ENCODE results near the gene SPATA31D4.

SPATA31D4 gene

GRCh38 chr9:81971727-81972126 lies 43.5 kb downstream of the SPATA31D4 start:
- no peaks in the 10 kb centered on the region for H3K4me1 ChIP-seq (ENCODE audit: insufficient read depth, low read length, poor library complexity, severe bottlenecking)
- no peaks in the 10 kb centered on the region; the same call in 1 of the 2 replicates for H3K9me3 ChIP-seq (ENCODE audit: insufficient read depth, low read depth, low read length)
- no peaks in the 10 kb centered on the region for H3K36me3 ChIP-seq (ENCODE audit: insufficient read depth, low read length)
- TF ChIP-seq EZH2phosphoT487 (IDR thresholded peaks at IDR 0.05; ENCODE audit: borderline replicate concordance): no peak
- no peak for TF ChIP-seq CTCF (conservative IDR thresholded peaks at IDR 0.05; ENCODE audit: low read length)
- H3K79me2 ChIP-seq (ENCODE audit: insufficient read depth, low read length): no peaks in the 10 kb centered on the region
- H3K27me3 ChIP-seq (ENCODE audit: insufficient read depth, low read length, poor library complexity, severe bottlenecking): no peaks in the 10 kb centered on the region
- no peaks in the 10 kb centered on the region for H3F3A ChIP-seq (ENCODE audit: low read depth)
- no peaks in the 10 kb centered on the region for H3K9me2 ChIP-seq (replicated peaks; ENCODE audit: low read depth, low read length)
- H2AFZ ChIP-seq (ENCODE audit: low read length): no peak overlapping the region
- H4K20me1 ChIP-seq (ENCODE audit: insufficient read depth, low read length, poor library complexity, severe bottlenecking): no peaks in the 10 kb centered on the region
- H3K4me2 ChIP-seq (ENCODE audit: low read depth, low read length, poor library complexity, severe bottlenecking): no peak overlapping the region
- H3K9ac ChIP-seq (ENCODE audit: low read depth, low read length, poor library complexity, severe bottlenecking): no peak overlapping the region
- H3K4me3 ChIP-seq (ENCODE audit: low read length, poor library complexity, severe bottlenecking): no peak overlapping the region

GRCh38 chr9:81974764-81975163 lies 46.5 kb downstream of the SPATA31D4 start:
- no peaks in the 10 kb centered on the region for H3K27me3 ChIP-seq (ENCODE audit: insufficient read depth, low read length, poor library complexity, severe bottlenecking)
- no peak overlapping the region for H3K9ac ChIP-seq (ENCODE audit: low read depth, low read length, poor library complexity, severe bottlenecking)
- no peak overlapping the region for H2AFZ ChIP-seq (ENCODE audit: low read length)
- no peaks in the 10 kb centered on the region for H3K79me2 ChIP-seq (ENCODE audit: insufficient read depth, low read length)
- H3F3A ChIP-seq (ENCODE audit: low read depth): no peaks in the 10 kb centered on the region
- H3K36me3 ChIP-seq (ENCODE audit: insufficient read depth, low read length): no peaks in the 10 kb centered on the region
- H3K4me3 ChIP-seq (ENCODE audit: low read length, poor library complexity, severe bottlenecking): no peak overlapping the region
- no peak for TF ChIP-seq CTCF (conservative IDR thresholded peaks at IDR 0.05; ENCODE audit: low read length)
- TF ChIP-seq EZH2phosphoT487 (IDR thresholded peaks at IDR 0.05; ENCODE audit: borderline replicate concordance): no peak
- H4K20me1 ChIP-seq (ENCODE audit: insufficient read depth, low read length, poor library complexity, severe bottlenecking): no peaks in the 10 kb centered on the region
- no peaks in the 10 kb centered on the region; the same call in 1 of the 2 replicates for H3K9me3 ChIP-seq (ENCODE audit: insufficient read depth, low read depth, low read length)
- H3K4me1 ChIP-seq (ENCODE audit: insufficient read depth, low read length, poor library complexity, severe bottlenecking): no peaks in the 10 kb centered on the region
- H3K4me2 ChIP-seq (ENCODE audit: low read depth, low read length, poor library complexity, severe bottlenecking): no peak overlapping the region
- H3K9me2 ChIP-seq (replicated peaks; ENCODE audit: low read depth, low read length): no peaks in the 10 kb centered on the region

- Histone ChIP-seq H3F3A (ENCODE audit: low read depth) (no peaks in the 10 kb centered on the region), H3K4me1 (ENCODE audit: insufficient read depth, low read length, poor library complexity, severe bottlenecking) (no peaks in the 10 kb centered on the region), H3K9ac (ENCODE audit: low read depth, low read length, poor library complexity, severe bottlenecking) (no peak overlapping the region), H4K20me1 (ENCODE audit: insufficient read depth, low read length, poor library complexity, severe bottlenecking) (no peaks in the 10 kb centered on the region), H3K9me3 (ENCODE audit: insufficient read depth, low read depth, low read length) (no peaks in the 10 kb centered on the region; the same call in 1 of the 2 replicates), H3K27me3 (ENCODE audit: insufficient read depth, low read length, poor library complexity, severe bottlenecking) (no peaks in the 10 kb centered on the region), H3K4me3 (ENCODE audit: low read length, poor library complexity, severe bottlenecking) (no peak overlapping the region), H3K79me2 (ENCODE audit: insufficient read depth, low read length) (no peaks in the 10 kb centered on the region), H3K9me2 (replicated peaks; ENCODE audit: low read depth, low read length) (no peaks in the 10 kb centered on the region), H2AFZ (ENCODE audit: low read length) (no peak overlapping the region), H3K36me3 (ENCODE audit: insufficient read depth, low read length) (no peaks in the 10 kb centered on the region), H3K4me2 (ENCODE audit: low read depth, low read length, poor library complexity, severe bottlenecking) (no peak overlapping the region)
- TF ChIP-seq EZH2phosphoT487 (IDR thresholded peaks at IDR 0.05; ENCODE audit: borderline replicate concordance) (no peak), CTCF (conservative IDR thresholded peaks at IDR 0.05; ENCODE audit: low read length) (no peak)
These were observed 48.1 kb downstream of the SPATA31D4 start for GRCh38 chr9:81976351-81976750.

Data from Loucy (cell line).